Thyroid gland (tissue), 4 donors: ENCODE measurements around the gene TPCN2. TPM values are rescaled to one million over a fixed set of nuclear protein-coding genes. Genes with fewer than 3 reads are reported as not detected.

Experiments
- DNase-seq, 2 donors: peaks; one replicate each; pipeline ENCODE4 v3.0.0-alpha.2; 2019
- H3K27ac ChIP-seq, 3 donors: fragments of 200-600 bp; sonication (generic); 1 replicate in 2 of 3; 2 replicates in 1 of 3; pipeline ENCODE4 v1.5.1; 2016 to 2019; ENCODE audit warnings: mild to moderate bottlenecking in 1 of 3, moderate library complexity in 1 of 3
- H3K27me3 ChIP-seq: fragments of 200-600 bp; sonication (generic); one replicate; pipeline ENCODE4 v1.5.1; 2019
- H3K36me3 ChIP-seq, 2 donors: fragments of 200-600 bp; sonication (generic); one replicate each; pipeline ENCODE4 v1.5.1; 2016 to 2019
- H3K4me1 ChIP-seq, 2 donors: fragments of 200-600 bp; sonication (generic); one replicate each; pipeline ENCODE4 v1.5.1; 2017 to 2019
- H3K4me3 ChIP-seq, 3 donors: fragments of 200-600 bp; sonication (generic); replicated peaks in 1 of 3; 1 replicate in 2 of 3; 2 replicates in 1 of 3; pipeline ENCODE4 v1.5.1; 2016; ENCODE audit warnings: mild to moderate bottlenecking in 1 of 3
- H3K9me3 ChIP-seq: fragments of 200-600 bp; sonication (generic); one replicate; pipeline ENCODE4 v1.5.1; 2017
- CTCF ChIP-seq, 6 experiments: fragments of 200-600 bp in 3 of 6; fragments of 450-650 bp in 3 of 6; sonication (generic) in 3 of 6; IDR thresholded peaks; one replicate each; pipeline ENCODE4 v1.5.1; 2016 to 2019; ENCODE audit warnings: antibody characterized with exemption in 6 of 6, mild to moderate bottlenecking in 2 of 6, inconsistent platforms in 1 of 6, moderate library complexity in 1 of 6
- POLR2A ChIP-seq, 2 donors: fragments of 450-650 bp; IDR thresholded peaks; one replicate each; pipeline ENCODE4 v1.6.1; 2017; ENCODE audit warnings: antibody characterized with exemption in 2 of 2, mild to moderate bottlenecking in 2 of 2, moderate library complexity in 1 of 2
- WGBS, 2 donors: methylation state at CpG; one replicate each; pipeline ENCODE4 v1.1.5; 2017; 5-methylcytosine and 5-hydroxymethylcytosine counted together
- intact Hi-C: fragments of 100-400 bp; cut with DNase I; formaldehyde crosslinking; loops from one replicate; pipeline ENCODE4 v1.15.1; 2023
- total RNA-seq, 4 donors: library from RNA; depleted of rRNA; stranded (reverse); fragments of >200 nt; gene quantifications; one replicate each; pipeline ENCODE4 v1.2.3, GENCODE V29; 2016

Gene TPCN2
- total RNA-seq, 4 donors from 2014 or later = 10.5 to 30.4 (median 13.7) TPM

- intact Hi-C loops = no loop called here
- H3K4me3 ChIP-seq = no peak overlapping the region
- peaks cover 0 to 40% of the 10 kb centered on the region in 2 donors for H3K4me1 ChIP-seq
- peak overlapping the region in 2 of 3 donors; percentile 54 to 58 for H3K27ac ChIP-seq
- no peaks in the 10 kb centered on the region for H3K9me3 ChIP-seq
- no peak for TF ChIP-seq POLR2A (IDR thresholded peaks at IDR 0.05)
- TF ChIP-seq CTCF (IDR thresholded peaks at IDR 0.05) = no peak
- H3K27me3 ChIP-seq = peaks cover 4% of the 10 kb centered on the region
- H3K36me3 ChIP-seq = no peaks in the 10 kb centered on the region
- WGBS, 2 donors = 73 to 79% methylated on average over 9 of the region's 9 CpGs
- no peak for DNase-seq
Observed at GRCh38 chr11:69011624-69012091, 37.1 kb upstream of the TPCN2 start.

GRCh38 chr11:69012092-69013008 is 36.4 kb upstream of the TPCN2 start:
- H3K36me3 ChIP-seq = no peaks in the 10 kb centered on the region
- WGBS, 2 donors = 58 to 69% methylated on average over 13 to 20 of the region's 21 CpGs
- DNase-seq = no peak
- peak overlapping the region in 1 of 3 donors; percentile 35 for H3K4me3 ChIP-seq
- no peaks in the 10 kb centered on the region for H3K9me3 ChIP-seq
- no peak for TF ChIP-seq CTCF (IDR thresholded peaks at IDR 0.05)
- TF ChIP-seq POLR2A (IDR thresholded peaks at IDR 0.05) = no peak
- peaks cover 0 to 37% of the 10 kb centered on the region in 2 donors for H3K4me1 ChIP-seq
- H3K27ac ChIP-seq = peak overlapping the region; percentile 42 to 58 (median 54)
- H3K27me3 ChIP-seq = peaks cover 4% of the 10 kb centered on the region
- intact Hi-C loops = no loop called here

- peak within 1 kb of the TSS in 1 of 3 donors; percentile 35 for H3K4me3 ChIP-seq
- no peak for TF ChIP-seq POLR2A (IDR thresholded peaks at IDR 0.05)
- peak in 1 of 6 experiments; percentile 18 for TF ChIP-seq CTCF (IDR thresholded peaks at IDR 0.05)
- H3K4me1 ChIP-seq = peaks cover 0 to 32% of the 10 kb centered on the region in 2 donors
- DNase-seq = peak; percentile 39 to 40
- WGBS, 2 donors = 10 to 15% methylated on average over 24 to 33 of the region's 43 CpGs
- intact Hi-C loops = no loop called here
- peak within 1 kb of the TSS; percentile 42 to 58 (median 54) for H3K27ac ChIP-seq
- H3K9me3 ChIP-seq = no peaks in the 10 kb centered on the region
- peaks cover 4% of the 10 kb centered on the region for H3K27me3 ChIP-seq
- H3K36me3 ChIP-seq = no peaks in the 10 kb centered on the region
Observed at GRCh38 chr11:69013009-69013951, 35.5 kb upstream of the TPCN2 start, which contains the start of gene MRGPRF. TSS of gene MRGPRF (minus strand) at chr11:69013246. CDS start at chr11:69009901, 3,345 bp downstream.

DNA sequence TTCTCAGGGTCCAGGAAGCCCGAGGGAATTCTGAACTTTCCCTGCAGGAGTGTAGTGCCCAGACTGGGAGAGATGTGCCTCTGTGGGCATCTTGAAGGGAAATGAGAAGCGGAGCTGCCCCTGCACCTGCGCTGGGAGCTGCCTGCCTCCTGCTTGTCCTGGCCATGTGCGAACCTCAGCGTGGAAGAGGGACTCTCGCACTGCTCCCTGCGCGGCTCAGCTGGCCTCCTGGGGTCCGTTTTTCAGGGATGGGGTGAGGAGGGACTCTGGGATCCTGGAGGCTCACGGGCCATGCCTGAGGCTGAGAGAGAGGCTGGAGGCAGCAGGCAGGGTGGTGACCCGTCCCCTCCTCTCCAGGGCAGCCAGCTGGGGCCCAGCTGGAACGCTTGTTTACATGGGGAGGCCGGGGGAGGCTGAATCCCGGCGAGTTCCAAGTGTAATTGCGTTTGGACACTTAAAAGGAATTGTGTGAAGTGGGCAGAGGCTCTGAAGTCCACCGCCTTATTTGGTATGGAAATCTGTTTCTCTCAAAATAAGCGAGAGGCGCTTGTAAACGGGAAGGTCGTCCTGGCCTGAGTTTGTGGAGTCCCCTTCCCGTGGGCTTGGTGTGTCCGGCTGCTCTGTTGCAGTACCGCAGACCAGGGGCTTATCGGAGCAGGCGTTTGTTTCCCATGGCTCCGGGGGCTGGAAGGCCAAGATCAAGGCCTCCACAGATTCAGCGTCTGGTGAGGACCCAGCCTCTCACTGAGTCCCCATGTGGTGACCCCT is 34.5 kb upstream of the TPCN2 start:
- Histone ChIP-seq H3K4me1 (peaks cover 0 to 22% of the 10 kb centered on the region in 2 donors), H3K27ac (peak overlapping the region in 2 of 3 donors; percentile 29 to 54), H3K36me3 (no peaks in the 10 kb centered on the region), H3K4me3 (no peak overlapping the region), H3K27me3 (peaks cover 4% of the 10 kb centered on the region), H3K9me3 (no peaks in the 10 kb centered on the region)
- intact Hi-C loops = no loop called here
- WGBS, 2 donors = 65 to 72% methylated on average over 19 to 20 of the region's 28 CpGs
- no peak for DNase-seq
- TF ChIP-seq POLR2A (IDR thresholded peaks at IDR 0.05) (no peak), CTCF (IDR thresholded peaks at IDR 0.05) (no peak)
